Activated T-helper 17 cell treated with anti-CD3 and anti-CD28 coated beads, Interleukin-2, amount 50 U/mL, for 72 hours (primary cell): Measurements from ENCODE around the gene SLC5A3. TPM values are rescaled to one million over a fixed set of nuclear protein-coding genes. Genes with fewer than 3 reads are reported as not detected.

Experiments used
- ATAC-seq: fragments of 150-1000 bp; cut with Tn5 transposase; replicated peaks from 2 replicates; pipeline ENCODE4 v1.10.0; 2021; ENCODE audit warnings: mild to moderate bottlenecking, moderate library complexity
- H3K27ac Mint-ChIP-seq: one replicate; pipeline ENCODE4 v1.8.0; 2022; ENCODE audit warnings: mixed read lengths
- H3K27me3 Mint-ChIP-seq: one replicate; pipeline ENCODE4 v1.8.0; 2022; ENCODE audit warnings: mixed read lengths
- H3K36me3 Mint-ChIP-seq: one replicate; pipeline ENCODE4 v1.8.0; 2022; ENCODE audit warnings: low read depth, mild to moderate bottlenecking, mixed read lengths
- H3K4me1 Mint-ChIP-seq: one replicate; pipeline ENCODE4 v1.8.0; 2022; ENCODE audit warnings: mixed read lengths
- H3K4me3 Mint-ChIP-seq: one replicate; pipeline ENCODE4 v1.8.0; 2022; ENCODE audit warnings: mild to moderate bottlenecking, mixed read lengths
- H3K9me3 Mint-ChIP-seq: one replicate; pipeline ENCODE4 v1.8.0; 2022; ENCODE audit warnings: mixed read lengths
- total RNA-seq, 2 donors: library from RNA; stranded (reverse); gene quantifications; one replicate each; pipeline ENCODE4 v1.2.3, GENCODE V29; 2022

Gene SLC5A3
- total RNA-seq: 10 to 100 TPM; 35.5 to 72.2 TPM

- Mint-ChIP-seq H3K27ac (peak within 1 kb of the TSS; percentile 96), H3K4me1 (peaks cover 32% of the 10 kb centered on the region), H3K4me3 (peak within 1 kb of the TSS; percentile 98), H3K9me3 (no peaks in the 10 kb centered on the region), H3K27me3 (no peaks in the 10 kb centered on the region), H3K36me3 (peaks cover 6% of the 10 kb centered on the region)
- peak; percentile 80 for ATAC-seq
Measured at GRCh38 chr21:34073032-34073748, at the start of gene SLC5A3, which contains the start of gene MRPS6. Gene SLC5A3, plus strand, starts transcription at chr21:34073578. Its CDS starts 21,621 bp downstream, at chr21:34095199. Gene MRPS6, plus strand, starts transcription at chr21:34073578. Its CDS starts 123 bp downstream, at chr21:34073701.

GRCh38 chr21:34023691-34024373 lies 49.5 kb upstream of the SLC5A3 start:
- H3K9me3 Mint-ChIP-seq: peaks cover 3% of the 10 kb centered on the region
- H3K4me3 Mint-ChIP-seq: no peak overlapping the region
- no peak for ATAC-seq

GRCh38 chr21:34024374-34024693 lies 49.0 kb upstream of the SLC5A3 start:
- H3K27me3 Mint-ChIP-seq: no peaks in the 10 kb centered on the region
- H3K9me3 Mint-ChIP-seq: no peaks in the 10 kb centered on the region
- no peak for ATAC-seq
- peaks cover 3% of the 10 kb centered on the region for H3K4me1 Mint-ChIP-seq
- H3K4me3 Mint-ChIP-seq: no peak overlapping the region
- H3K27ac Mint-ChIP-seq: no peak overlapping the region
- no peaks in the 10 kb centered on the region for H3K36me3 Mint-ChIP-seq

More at GRCh38 chr21:34023691-34024373, 49.5 kb upstream of the SLC5A3 start:
- no peaks in the 10 kb centered on the region for H3K36me3 Mint-ChIP-seq
- peaks cover 3% of the 10 kb centered on the region for H3K4me1 Mint-ChIP-seq
- no peak overlapping the region for H3K27ac Mint-ChIP-seq
- H3K27me3 Mint-ChIP-seq: no peaks in the 10 kb centered on the region

- Mint-ChIP-seq H3K4me1 (peaks cover 22% of the 10 kb centered on the region), H3K36me3 (no peaks in the 10 kb centered on the region), H3K9me3 (peaks cover 3% of the 10 kb centered on the region), H3K27ac (no peak overlapping the region), H3K27me3 (no peaks in the 10 kb centered on the region), H3K4me3 (no peak overlapping the region)
- ATAC-seq: no peak
Measured at GRCh38 chr21:34027721-34028461, 45.5 kb upstream of the SLC5A3 start.

GRCh38 chr21:34029743-34030528 lies 43.4 kb upstream of the SLC5A3 start:
- H3K27me3 Mint-ChIP-seq: no peaks in the 10 kb centered on the region
- peak overlapping the region; percentile 24 for H3K27ac Mint-ChIP-seq
- peaks cover 23% of the 10 kb centered on the region for H3K4me1 Mint-ChIP-seq
- peak overlapping the region; percentile 44 for H3K4me3 Mint-ChIP-seq
- H3K36me3 Mint-ChIP-seq: no peaks in the 10 kb centered on the region
- H3K9me3 Mint-ChIP-seq: peaks cover 3% of the 10 kb centered on the region
- ATAC-seq: peak; percentile 100

- Mint-ChIP-seq H3K36me3 (no peaks in the 10 kb centered on the region), H3K9me3 (peaks cover 3% of the 10 kb centered on the region), H3K27ac (peak overlapping the region; percentile 70), H3K4me3 (peak overlapping the region; percentile 54), H3K27me3 (no peaks in the 10 kb centered on the region), H3K4me1 (peaks cover 23% of the 10 kb centered on the region)
- ATAC-seq: peak; percentile 51
Measured at GRCh38 chr21:34031835-34032370, 41.5 kb upstream of the SLC5A3 start.

- Mint-ChIP-seq H3K27me3 (no peaks in the 10 kb centered on the region), H3K9me3 (peaks cover 3% of the 10 kb centered on the region), H3K27ac (no peak overlapping the region), H3K36me3 (no peaks in the 10 kb centered on the region), H3K4me1 (peaks cover 20% of the 10 kb centered on the region), H3K4me3 (no peak overlapping the region)
- ATAC-seq: no peak
Measured at GRCh38 chr21:34034369-34035014, 38.9 kb upstream of the SLC5A3 start.

GRCh38 chr21:34035619-34036354 lies 37.6 kb upstream of the SLC5A3 start:
- Mint-ChIP-seq H3K4me3 (no peak overlapping the region), H3K4me1 (peaks cover 15% of the 10 kb centered on the region), H3K27ac (peak overlapping the region; percentile 15), H3K9me3 (peaks cover 3% of the 10 kb centered on the region), H3K27me3 (no peaks in the 10 kb centered on the region), H3K36me3 (no peaks in the 10 kb centered on the region)
- no peak for ATAC-seq

GRCh38 chr21:34037009-34037795 lies 36.2 kb upstream of the SLC5A3 start:
- Mint-ChIP-seq H3K9me3 (no peaks in the 10 kb centered on the region), H3K4me3 (no peak overlapping the region), H3K4me1 (peaks cover 4% of the 10 kb centered on the region), H3K36me3 (no peaks in the 10 kb centered on the region), H3K27ac (no peak overlapping the region), H3K27me3 (no peaks in the 10 kb centered on the region)
- ATAC-seq: peak; percentile 47

GRCh38 chr21:34039678-34040382 lies 33.5 kb upstream of the SLC5A3 start:
- Mint-ChIP-seq H3K9me3 (no peaks in the 10 kb centered on the region), H3K27ac (no peak overlapping the region), H3K4me1 (no peaks in the 10 kb centered on the region), H3K4me3 (no peak overlapping the region), H3K36me3 (no peaks in the 10 kb centered on the region), H3K27me3 (no peaks in the 10 kb centered on the region)
- no peak for ATAC-seq

GRCh38 chr21:34042735-34043134 lies 30.6 kb upstream of the SLC5A3 start:
- H3K27ac Mint-ChIP-seq: peak overlapping the region; percentile 11
- peak; percentile 86 for ATAC-seq
- no peaks in the 10 kb centered on the region for H3K36me3 Mint-ChIP-seq
- H3K9me3 Mint-ChIP-seq: no peaks in the 10 kb centered on the region
- no peak overlapping the region for H3K4me3 Mint-ChIP-seq
- no peaks in the 10 kb centered on the region for H3K27me3 Mint-ChIP-seq
- peaks cover 6% of the 10 kb centered on the region for H3K4me1 Mint-ChIP-seq

GRCh38 chr21:34043333-34043732 lies 30.0 kb upstream of the SLC5A3 start:
- H3K27me3 Mint-ChIP-seq: no peaks in the 10 kb centered on the region
- no peak overlapping the region for H3K27ac Mint-ChIP-seq
- no peaks in the 10 kb centered on the region for H3K9me3 Mint-ChIP-seq
- H3K4me3 Mint-ChIP-seq: no peak overlapping the region
- peaks cover 6% of the 10 kb centered on the region for H3K4me1 Mint-ChIP-seq
- ATAC-seq: peak; percentile 38
- H3K36me3 Mint-ChIP-seq: no peaks in the 10 kb centered on the region
